ENCODE measurements around the gene ADGRG6.

ADGRG6 gene

DNA sequence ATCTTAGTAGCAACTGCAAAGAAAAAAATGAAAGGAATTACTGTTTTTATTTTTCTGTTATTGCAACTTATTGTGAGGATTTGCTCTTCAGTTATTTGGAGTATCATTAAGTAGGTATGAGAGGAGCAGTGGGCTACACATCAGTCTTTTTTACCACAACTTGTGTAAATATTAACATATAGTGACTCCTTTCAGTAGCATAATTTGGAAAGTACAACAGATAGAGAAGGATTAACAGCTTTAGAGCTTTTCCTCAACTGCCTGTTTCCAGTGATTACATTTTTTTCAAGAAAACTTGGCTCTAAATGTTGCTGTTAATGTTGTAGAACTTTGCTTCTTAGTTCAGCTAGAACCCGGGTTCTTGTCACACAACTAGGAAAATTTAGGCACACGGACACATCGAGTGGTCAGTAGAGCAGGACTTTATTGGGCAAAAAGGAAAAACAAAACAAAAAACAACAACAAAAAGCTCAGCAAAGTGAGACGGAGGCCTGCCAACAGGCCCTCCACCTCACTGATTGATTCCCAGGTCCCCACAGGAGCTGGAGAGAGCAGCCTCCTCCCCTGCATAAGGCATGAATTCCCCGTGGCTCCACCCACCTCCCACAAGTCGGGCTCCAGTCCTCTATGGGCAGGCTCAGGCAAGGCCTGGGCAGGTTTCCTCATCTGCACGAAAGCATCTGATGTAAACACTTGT, 75.1 kb downstream of the ADGRG6 start:
- DNase-seq (ENCODE audit: low spot score): no peak

DNA sequence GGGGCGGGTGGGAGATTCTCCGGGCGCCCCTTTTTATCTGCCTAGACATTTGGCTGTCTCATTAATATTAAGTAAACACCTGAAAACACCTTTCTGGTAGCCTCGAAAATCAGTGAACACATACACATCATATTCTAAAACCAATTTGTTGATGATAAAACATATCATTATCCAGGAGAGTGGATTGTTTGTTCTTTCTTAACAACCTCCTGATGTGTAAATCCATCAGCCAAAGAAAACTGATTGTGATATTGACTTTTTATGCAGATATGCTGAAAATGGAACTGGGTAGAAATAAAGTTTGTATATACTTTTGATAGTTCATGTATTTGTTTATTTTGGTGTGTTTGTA, 75.7 kb downstream of the ADGRG6 start:
- no peak for DNase-seq (ENCODE audit: low spot score)

DNA sequence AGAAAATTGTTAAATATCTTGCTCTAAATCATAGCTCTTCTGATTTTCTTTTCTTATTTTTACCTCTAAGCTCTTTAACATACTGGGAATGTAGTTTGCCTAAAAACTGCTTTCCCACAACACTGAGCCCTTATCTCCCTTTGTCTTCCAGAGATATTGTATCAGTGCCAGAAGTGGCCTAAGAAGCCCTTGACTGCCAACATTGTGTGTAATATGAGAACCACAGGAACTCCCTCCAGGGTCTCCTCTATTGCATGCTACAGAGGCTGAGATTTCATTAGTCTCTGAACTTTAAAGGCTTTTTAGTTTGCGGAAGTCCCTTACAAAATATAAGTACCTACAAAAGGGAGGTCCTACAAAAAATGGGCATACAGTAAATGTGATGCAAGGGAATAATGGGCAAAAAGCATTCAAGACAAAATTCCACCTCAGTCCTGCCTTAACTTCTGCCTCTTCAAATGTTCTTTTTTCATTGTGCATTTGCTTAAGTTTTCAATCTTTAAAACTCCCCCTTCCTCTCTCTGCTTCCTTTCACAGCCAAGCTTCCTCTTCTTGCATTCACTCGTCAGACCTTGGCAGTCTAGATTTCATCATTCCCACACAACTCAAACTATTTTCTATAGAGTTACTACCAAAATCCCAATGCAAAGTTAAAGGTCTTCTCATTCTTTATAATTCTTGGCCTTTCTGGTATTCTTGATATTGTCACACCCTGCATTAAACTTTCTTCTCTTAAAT, 76.5 kb downstream of the ADGRG6 start:
- peak; percentile 25 for DNase-seq (ENCODE audit: low spot score)

DNA sequence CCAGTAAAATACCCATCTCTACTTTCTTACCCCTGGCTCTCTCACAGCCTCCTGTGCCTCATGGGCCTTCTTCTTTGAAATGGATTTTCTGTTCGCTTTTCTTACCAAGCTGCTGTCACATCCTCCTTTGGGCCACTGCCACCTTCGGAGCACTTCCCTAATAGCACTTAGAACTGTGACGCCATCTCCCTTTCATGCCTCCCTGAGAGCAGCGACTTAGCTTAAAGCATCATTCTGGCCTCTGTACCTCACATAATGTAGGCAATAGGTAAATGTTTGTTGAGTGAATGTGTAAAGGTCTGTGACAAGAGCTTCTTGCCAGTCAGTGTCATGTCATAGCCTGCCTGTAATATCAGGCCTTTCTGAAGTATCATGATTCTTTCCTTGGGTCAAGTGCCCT, 78.8 kb downstream of the ADGRG6 start:
- DNase-seq (ENCODE audit: low spot score): peak; percentile 43

DNA sequence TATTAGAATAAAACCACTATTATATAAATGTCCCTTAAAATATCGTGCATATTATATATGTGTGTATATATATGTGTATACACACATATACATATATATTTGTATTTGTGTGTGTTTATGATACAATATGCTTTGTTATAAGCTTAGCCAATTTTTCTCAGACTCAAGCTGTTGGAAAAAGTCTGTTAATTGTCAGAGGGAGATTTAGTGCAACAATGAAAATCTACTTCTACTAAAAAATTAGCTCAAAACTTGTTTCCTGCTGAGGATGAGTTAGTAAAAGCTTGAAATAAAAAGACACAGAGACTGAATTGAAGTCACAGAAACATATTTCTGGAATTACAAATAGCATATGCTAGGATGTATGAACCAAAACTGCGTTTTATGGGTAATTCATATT, 79.4 kb downstream of the ADGRG6 start:
- no peak for DNase-seq (ENCODE audit: low spot score)

DNA sequence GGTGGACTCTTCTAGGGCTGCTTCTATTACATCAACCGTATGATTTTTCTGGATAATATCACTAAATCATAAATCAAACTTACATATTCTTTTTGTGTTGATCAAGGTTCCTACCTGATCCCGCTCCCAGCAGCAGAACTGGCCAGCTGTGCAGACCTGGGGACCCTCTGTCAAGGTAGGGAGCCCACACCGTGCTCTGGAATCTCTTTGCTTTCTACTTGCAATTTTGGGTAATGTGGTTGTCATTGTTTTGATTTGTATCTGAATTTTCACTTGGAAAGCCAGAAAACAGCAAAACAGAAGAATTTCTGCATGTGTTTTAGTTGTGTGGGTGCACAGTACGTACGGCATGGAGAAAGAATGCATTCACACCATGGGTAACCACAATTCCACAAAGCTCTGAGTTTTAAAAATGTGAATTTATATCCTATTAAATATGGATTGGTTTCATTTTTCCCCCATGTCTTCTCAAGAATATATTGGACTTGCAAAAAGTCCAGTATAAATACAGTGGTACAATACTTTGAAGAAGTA, 80.1 kb downstream of the ADGRG6 start:
- DNase-seq (ENCODE audit: low spot score): no peak

DNA sequence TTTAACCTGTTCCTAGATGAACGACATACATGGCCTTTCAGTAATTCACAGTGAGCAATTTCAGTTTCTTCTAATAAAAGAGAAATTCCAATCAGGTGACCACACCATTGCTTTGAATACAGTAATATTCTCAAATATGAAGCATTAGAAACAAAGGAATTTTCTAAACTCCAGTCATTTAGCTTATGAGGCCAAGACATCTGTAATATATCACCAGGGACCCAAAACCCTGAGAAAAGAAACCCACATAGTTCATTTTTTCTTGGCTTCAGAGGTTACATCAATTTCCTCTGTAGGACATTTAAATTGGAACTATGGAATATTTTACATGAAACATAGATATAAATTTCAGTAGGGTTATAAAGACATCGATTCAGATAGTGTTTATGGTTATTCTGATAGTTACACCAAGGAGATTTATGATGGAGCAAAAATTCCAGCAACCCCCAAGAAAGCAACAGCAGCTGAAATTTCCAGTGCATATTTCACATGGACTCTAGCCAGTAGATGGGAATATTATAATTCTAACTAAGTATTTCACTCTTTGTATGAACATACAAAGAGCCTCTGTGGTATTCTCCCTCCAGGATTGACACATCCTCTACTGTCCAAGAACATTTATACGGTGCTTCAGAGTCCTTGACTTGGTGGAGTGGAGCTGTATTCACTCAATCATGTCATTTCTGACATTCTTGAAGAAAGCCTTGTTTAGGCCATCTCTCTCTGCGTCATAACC, 82.9 kb downstream of the ADGRG6 start:
- DNase-seq (ENCODE audit: low spot score): no peak

DNA sequence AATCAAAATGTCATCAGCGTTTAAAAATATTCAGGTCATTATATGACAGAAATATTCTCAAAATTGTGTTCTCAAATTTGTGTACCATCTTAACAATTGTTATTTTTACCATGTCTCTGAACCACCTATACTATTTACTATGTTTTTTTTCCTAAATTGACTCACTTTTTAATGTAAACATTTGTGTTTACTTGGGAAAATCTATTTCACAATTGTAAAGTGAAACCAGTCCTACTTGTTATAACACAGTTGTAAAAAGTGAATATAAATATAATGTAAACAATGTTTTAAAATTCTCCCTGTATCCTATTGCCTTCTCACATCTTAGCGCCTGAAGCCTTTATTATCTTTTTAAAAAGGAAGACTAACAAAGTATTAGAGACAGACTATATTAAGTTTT, 83.5 kb downstream of the ADGRG6 start:
- no peak for DNase-seq (ENCODE audit: low spot score)

DNA sequence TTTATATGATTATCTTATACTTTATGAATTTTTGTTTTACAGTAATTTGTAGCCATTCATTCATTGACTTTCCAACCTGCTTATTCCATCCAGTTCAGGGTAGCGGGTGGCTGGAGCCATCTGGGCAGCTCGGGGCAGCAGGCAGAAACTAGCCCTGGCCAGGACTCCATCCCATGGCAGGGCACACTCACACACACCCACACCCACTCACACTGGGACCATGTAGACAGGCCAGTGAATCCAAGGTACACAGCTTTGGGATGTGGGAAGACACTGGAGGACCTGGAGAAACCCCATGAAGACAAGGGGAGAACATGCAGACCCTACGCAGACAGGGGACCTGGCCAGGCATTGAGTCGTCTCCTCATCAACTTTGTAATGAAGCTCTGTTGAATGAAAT, 84.8 kb downstream of the ADGRG6 start:
- DNase-seq (ENCODE audit: low spot score): no peak

DNA sequence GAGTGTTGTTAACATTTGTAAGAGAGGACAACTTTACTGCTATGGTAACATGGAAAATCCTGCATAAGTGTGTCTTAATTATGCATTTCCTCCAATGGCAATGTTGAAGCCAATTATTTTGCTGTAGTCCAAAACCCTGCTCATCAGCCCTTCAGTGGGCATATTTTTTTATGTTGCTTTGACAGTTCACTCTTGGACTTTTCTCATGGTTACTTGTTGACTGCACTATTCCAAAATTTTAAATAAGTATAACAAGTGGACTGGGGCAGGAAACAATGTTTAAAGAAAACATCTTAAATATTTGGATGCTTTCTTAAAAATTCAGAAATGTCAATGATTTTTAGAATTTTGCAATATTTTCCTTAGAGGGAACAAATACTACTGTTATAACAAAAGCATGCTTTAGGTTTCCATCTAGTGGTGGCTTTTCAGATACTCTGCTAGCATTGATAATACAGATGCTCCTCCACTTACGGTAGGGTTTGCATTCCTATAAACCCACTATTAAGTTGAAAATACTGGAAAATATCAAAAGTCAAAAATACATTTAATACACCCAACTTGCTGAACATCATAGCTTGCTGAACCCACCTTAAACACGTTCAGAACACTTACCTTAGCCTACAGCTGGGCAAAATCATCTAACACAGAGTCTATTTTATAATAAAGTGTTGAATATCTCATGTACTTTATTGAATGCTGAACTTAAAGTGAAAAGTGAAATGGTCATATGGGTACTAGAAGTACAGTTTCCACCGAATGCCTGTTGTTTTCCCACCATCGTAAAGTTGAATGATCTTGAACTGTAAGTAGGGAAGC, 86.4 kb downstream of the ADGRG6 start:
- DNase-seq (ENCODE audit: low spot score): peak; percentile 74

DNA sequence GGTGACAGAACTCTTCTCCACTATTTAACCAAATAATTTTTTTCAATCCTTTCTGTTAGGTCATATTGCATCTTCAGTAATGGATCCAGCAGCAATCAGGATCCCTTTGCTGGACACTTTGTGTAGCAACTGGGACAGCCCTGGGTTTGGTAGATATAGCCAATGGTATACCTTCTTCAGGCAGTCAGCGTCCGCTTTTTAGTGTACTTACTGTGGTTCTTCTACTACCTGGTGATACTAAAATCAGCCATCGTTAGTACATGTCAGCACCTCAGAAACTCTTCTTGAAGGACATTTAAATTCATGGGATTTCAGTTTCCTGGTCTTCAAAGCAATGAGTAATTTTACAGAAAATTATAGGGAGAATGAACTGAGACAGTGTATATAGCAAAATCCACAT, 93.5 kb downstream of the ADGRG6 start:
- no peak for DNase-seq (ENCODE audit: low spot score)

DNA sequence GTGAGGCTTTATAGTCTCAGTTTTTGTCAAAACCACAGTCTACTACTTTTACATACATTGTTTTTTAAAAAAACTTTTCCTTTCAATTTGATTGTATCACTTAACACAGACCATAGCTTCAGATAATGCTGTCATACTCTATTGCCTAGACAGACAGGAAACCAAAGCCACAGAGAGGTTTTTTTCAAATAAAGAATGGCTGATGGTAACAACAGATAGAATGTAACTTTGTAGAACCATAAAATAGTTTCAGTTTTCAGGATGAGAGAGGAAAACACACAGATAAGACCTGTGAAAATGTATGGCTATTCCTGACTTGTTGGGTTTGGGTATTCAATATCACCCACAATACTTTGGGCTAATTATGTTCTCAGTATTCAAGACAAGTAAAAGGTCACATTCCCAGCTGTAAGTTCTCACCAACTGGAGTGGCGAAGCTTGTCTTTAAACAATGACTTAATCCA, 94.0 kb downstream of the ADGRG6 start:
- DNase-seq (ENCODE audit: low spot score): no peak

DNA sequence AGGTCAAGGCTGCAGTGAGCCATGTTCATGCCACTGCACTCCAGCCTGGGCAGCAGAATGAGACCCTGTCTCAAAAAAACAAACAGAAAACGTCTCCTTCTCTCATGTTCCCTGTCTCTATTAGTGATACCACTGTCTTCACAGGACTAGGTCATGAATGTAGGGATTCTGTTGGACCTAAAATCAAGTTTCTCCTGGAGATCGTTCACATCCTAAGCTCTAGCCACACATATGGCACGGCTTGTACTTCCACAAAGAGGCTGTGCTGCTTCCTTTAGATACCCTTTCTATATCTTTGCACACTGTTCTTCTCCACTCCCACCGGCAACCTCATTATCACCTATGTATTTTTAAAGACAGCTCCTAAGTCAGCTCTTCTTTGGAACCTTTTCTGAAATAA, 96.5 kb downstream of the ADGRG6 start:
- DNase-seq (ENCODE audit: low spot score): no peak

DNA sequence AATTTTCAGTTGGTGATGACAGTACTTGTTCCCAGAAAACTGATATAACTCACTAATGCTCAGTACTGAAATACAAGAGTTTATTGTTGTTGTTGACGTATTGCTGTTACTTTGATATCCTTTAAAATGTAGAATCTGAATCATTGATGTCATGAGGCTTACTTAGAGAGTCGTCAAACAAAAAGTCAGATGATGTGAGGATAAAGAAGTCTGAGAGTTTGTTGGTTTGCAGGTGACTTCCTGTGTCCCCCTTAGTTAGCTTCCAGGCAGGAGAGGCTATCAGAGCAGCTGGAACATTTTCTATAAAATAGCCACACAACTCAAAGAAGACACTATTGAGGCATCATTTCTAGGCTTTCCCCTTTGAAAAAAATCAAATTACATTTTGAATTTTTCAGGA, 97.9 kb downstream of the ADGRG6 start:
- DNase-seq (ENCODE audit: low spot score): no peak

DNA sequence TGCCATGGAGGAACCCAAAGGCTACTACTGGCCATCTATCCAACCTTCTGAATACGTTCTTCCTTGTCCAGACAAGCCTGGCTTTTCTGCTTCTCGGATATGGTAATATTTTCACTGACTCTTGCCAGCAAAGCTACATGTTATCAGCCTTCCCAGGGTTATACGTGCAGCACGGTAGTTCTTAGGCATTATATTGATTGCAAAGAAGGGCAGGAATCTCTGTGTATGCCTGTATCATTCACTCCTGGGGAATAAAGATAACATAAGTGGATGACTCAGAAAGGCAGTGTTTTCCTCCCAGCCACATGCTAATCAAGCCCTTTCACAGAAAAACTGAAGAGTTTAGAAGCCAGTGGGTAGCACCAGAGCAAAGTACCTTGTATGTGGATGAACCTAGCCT, 98.7 kb downstream of the ADGRG6 start:
- DNase-seq (ENCODE audit: low spot score): no peak

DNA sequence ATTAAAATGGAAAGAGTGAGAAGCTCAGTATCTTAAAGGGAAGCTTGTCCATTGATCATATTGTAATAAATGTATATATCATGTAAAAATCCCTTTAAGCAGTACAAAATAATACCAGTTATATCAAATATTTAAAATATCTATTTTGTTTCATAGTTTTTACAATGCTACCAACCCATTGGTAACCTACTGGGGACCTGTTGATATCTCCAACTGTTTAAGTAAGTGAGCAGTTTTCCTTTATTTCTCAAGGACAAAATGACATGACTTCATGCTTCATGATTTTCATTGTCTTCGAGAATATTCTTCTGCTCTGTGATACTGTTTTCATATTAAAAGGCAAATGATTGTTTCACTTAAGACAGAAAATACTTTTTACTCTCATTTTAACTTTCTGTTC, 100.0 kb downstream of the ADGRG6 start:
- DNase-seq (ENCODE audit: low spot score): no peak

DNA sequence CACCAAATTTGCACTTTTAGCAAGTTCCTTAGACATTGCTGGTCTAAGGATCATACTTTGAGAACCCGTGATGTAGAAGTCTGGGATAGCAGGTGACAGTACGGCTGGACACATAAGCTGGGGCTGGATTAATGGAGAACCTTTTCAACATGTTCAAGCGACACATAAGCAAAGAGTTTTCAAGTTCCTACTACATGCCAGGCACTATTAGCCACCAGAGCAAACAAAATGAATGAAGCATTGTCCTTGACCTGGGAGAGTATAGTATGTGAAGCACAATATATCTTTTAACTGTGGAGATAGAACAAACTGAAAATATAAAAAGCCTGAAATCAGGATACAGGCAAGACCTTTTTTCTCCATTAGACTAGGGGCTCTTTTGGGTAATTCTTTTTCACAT, 102.9 kb downstream of the ADGRG6 start:
- no peak for DNase-seq (ENCODE audit: low spot score)

DNA sequence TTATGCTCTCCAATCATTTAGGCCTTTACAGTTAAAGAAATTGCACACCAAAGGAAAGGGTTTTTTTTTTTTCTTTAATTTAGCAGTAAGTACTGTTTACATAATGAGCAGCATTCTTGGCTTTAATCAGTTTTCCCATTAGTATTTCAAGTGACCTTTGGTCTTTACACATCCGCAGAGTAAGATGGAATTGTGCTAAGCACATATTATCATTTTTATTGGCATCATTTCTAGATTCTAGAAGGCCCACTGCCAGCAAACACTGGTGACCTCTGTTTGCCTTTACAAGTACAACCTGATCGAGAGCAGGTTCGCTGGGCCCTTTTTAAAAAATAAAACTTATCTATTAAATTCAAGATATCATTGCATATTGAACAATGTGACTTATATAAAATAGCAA, 104.3 kb downstream of the ADGRG6 start:
- DNase-seq (ENCODE audit: low spot score): no peak

DNA sequence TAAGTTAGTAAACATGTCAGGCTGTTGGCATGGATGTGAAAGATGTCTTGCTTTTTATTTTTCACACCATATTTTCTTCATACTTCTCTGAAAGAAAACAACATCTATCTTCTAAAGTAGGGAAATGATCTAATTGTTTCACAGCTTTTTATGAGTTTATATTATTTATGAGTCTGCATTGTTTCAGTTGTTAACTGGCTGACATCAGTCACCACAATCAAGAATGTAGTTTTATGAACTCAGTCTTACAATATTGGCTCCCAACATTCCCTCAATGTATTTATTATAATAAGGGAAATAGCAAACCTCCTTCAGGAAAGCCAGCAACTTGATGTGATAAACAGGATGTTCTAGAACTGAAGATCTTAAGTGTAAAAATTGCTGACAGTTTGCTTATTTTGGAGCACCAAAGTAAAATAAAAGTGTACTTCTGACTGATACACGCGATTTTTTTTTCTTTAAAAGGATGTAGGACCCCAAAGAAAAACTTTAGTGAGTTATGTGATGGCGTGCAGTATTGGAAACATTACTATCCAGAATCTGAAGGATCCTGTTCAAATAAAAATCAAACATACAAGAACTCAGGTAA, 106.0 kb downstream of the ADGRG6 start:
- no peak for DNase-seq (ENCODE audit: low spot score)

DNA sequence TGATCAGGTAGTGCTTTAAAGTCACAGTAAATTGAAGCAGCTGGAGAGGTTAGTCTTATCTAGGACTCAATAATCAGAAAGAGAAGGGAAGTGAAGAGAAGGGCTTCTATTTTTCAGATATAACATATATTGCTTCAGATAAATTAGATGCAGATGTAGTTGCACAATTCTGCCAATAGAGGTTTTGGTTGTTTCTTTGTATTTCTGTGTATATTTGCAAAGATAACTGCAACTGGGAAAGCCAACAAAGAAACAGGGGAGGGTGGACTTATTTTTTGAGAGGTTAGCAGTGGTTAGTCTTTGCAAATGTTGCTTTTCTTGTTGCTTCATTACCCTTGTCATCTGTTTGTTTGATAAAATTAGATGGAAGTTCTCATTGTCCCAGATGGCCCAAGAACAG, 106.6 kb downstream of the ADGRG6 start:
- no peak for DNase-seq (ENCODE audit: low spot score)

DNA sequence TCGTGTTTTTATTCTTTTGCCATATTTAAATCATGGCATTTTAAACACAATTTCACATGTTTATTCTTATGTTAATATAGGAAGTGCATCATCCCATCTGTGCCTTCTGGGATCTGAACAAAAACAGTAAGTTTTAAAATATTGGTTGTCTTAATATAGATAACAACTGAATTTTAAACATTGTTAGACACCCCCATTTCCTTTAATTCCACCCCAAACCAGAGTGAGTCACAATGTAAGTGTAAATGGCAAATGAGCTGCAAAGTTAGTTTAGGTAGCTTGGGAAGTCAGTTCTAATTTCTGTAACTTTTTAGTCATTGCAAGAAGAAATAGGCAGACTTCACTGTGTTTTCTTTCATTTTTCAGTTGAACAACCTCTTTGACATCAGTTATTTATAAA, 108.0 kb downstream of the ADGRG6 start:
- DNase-seq (ENCODE audit: low spot score): no peak

DNA sequence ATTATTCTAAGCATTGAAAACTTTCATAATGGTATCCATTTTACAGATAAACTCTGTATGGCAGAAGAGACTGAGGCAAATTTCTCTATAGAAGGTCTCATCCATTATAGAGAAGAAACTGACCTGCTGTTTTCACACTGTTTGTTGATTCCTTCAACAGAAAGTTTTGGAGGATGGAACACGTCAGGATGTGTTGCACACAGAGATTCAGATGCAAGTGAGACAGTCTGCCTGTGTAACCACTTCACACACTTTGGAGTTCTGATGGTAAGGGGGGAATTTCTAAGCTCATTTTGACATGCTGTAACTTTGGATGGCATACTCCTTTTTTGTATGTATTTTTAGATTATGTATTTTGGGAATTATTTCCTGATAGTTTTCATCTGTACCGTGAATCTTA, 109.3 kb downstream of the ADGRG6 start:
- no peak for DNase-seq (ENCODE audit: low spot score)
